H9 (cell line): ENCODE measurements around the gene SLC24A4. TPM values are rescaled to one million over a fixed set of nuclear protein-coding genes. Genes with fewer than 3 reads are reported as not detected.

Source experiments
- DNase-seq: peaks from one replicate; pipeline ENCODE4 v3.0.0-alpha.2; 2017
- H2AFZ ChIP-seq: one replicate; pipeline ENCODE4 v1.6.1; 2013; ENCODE audit warnings: mild to moderate bottlenecking, low read length, control low read depth, moderate library complexity
- H2AK5ac ChIP-seq: 2 replicates; pipeline ENCODE4 v1.6.1; 2013; ENCODE audit warnings: low read length, control low read depth, mixed read lengths; ENCODE audit not compliant: insufficient read length
- H2BK120ac ChIP-seq: one replicate; pipeline ENCODE4 v1.6.1; 2013; ENCODE audit warnings: low read depth, mild to moderate bottlenecking, low read length, control low read depth, inconsistent platforms; ENCODE audit not compliant: poor library complexity, severe bottlenecking
- H2BK12ac ChIP-seq: 2 replicates; pipeline ENCODE4 v1.6.1; 2013; ENCODE audit warnings: low read length, control low read depth, mixed read lengths, low read depth; ENCODE audit not compliant: insufficient read length
- H2BK15ac ChIP-seq: 2 replicates; pipeline ENCODE4 v1.6.1; 2013; ENCODE audit warnings: low read depth, low read length, control low read depth
- H2BK20ac ChIP-seq: one replicate; pipeline ENCODE4 v1.6.1; 2013; ENCODE audit warnings: low read depth, mild to moderate bottlenecking, low read length, control low read depth, inconsistent platforms; ENCODE audit not compliant: poor library complexity, severe bottlenecking
- H2BK5ac ChIP-seq: 2 replicates; pipeline ENCODE4 v1.6.1; 2013; ENCODE audit warnings: low read length, control low read depth, mixed read lengths; ENCODE audit not compliant: insufficient read length
- H3K14ac ChIP-seq: 2 replicates; pipeline ENCODE4 v1.6.1; 2013; ENCODE audit warnings: low read length, control low read depth; ENCODE audit not compliant: insufficient read depth
- H3K18ac ChIP-seq: 2 replicates; pipeline ENCODE4 v1.6.1; 2013; ENCODE audit warnings: low read depth, mild to moderate bottlenecking, mixed read lengths, low read length, control low read depth; ENCODE audit not compliant: insufficient read length
- H3K23ac ChIP-seq: 2 replicates; pipeline ENCODE4 v1.6.1; 2013; ENCODE audit warnings: low read length, control low read depth, mixed read lengths, low read depth; ENCODE audit not compliant: insufficient read length
- H3K23me2 ChIP-seq: 2 replicates; pipeline ENCODE4 v1.6.1; 2013; ENCODE audit warnings: low read depth, mild to moderate bottlenecking, mixed read lengths, low read length, control low read depth; ENCODE audit not compliant: insufficient read length, poor library complexity, severe bottlenecking
- H3K27ac ChIP-seq: 2 replicates; pipeline ENCODE4 v1.5.1; 2013; ENCODE audit warnings: low read length, control low read depth, mixed read lengths, low read depth; ENCODE audit not compliant: insufficient read length
- H3K27me3 ChIP-seq: 2 replicates; pipeline ENCODE4 v1.6.1; 2013; ENCODE audit warnings: low read length, control low read depth, inconsistent platforms; ENCODE audit not compliant: insufficient read depth
- H3K4ac ChIP-seq: 2 replicates; pipeline ENCODE4 v1.6.1; 2013; ENCODE audit warnings: low read depth, mild to moderate bottlenecking, control low read depth, inconsistent platforms, low read length, moderate library complexity
- H3K4me1 ChIP-seq: 2 replicates; pipeline ENCODE4 v1.6.1; 2013; ENCODE audit warnings: low read length, control low read depth, inconsistent platforms; ENCODE audit not compliant: insufficient read depth
- H3K4me2 ChIP-seq: 2 replicates; pipeline ENCODE4 v1.6.1; 2013; ENCODE audit warnings: low read length, control low read depth, mixed read lengths; ENCODE audit not compliant: insufficient read length, insufficient read depth
- H3K56ac ChIP-seq: 2 replicates; pipeline ENCODE4 v1.6.1; 2013; ENCODE audit warnings: low read depth, mild to moderate bottlenecking, mixed read lengths, low read length, control low read depth; ENCODE audit not compliant: insufficient read length
- H3K79me1 ChIP-seq: 2 replicates; pipeline ENCODE4 v1.6.1; 2013; ENCODE audit warnings: low read depth, mild to moderate bottlenecking, moderate library complexity, low read length, control low read depth, inconsistent platforms; ENCODE audit not compliant: insufficient read depth, poor library complexity, severe bottlenecking
- H3K79me2 ChIP-seq: 2 replicates; pipeline ENCODE4 v1.6.1; 2013; ENCODE audit warnings: low read length, control low read depth, inconsistent platforms; ENCODE audit not compliant: insufficient read depth
- H3K9ac ChIP-seq: 2 replicates; pipeline ENCODE4 v1.6.1; 2013; ENCODE audit warnings: low read length, control low read depth, mixed read lengths; ENCODE audit not compliant: insufficient read length; ENCODE audit errors: extremely low read depth
- H3K9me3 ChIP-seq: one replicate; pipeline ENCODE4 v1.6.1; 2013; ENCODE audit warnings: low read depth, low read length, inconsistent platforms; ENCODE audit not compliant: control insufficient read depth
- H3T11ph ChIP-seq: one replicate; pipeline ENCODE4 v1.6.1; 2013; ENCODE audit warnings: mild to moderate bottlenecking, low read length, control low read depth, inconsistent platforms
- H4K20me1 ChIP-seq: one replicate; pipeline ENCODE4 v1.6.1; 2013; ENCODE audit not compliant: control insufficient read depth, insufficient read length, insufficient read depth
- H4K5ac ChIP-seq: 2 replicates; pipeline ENCODE4 v1.6.1; 2013; ENCODE audit warnings: low read depth, mild to moderate bottlenecking, mixed read lengths, low read length, control low read depth; ENCODE audit not compliant: insufficient read length
- H4K8ac ChIP-seq: replicated peaks from 2 replicates; pipeline ENCODE4 v1.6.1; 2013; ENCODE audit warnings: low read length, control low read depth, mixed read lengths, low read depth; ENCODE audit not compliant: insufficient read length
- H4K91ac ChIP-seq: 2 replicates; pipeline ENCODE4 v1.6.1; 2013; ENCODE audit warnings: low read depth, mild to moderate bottlenecking, moderate library complexity, mixed read lengths, low read length, control low read depth; ENCODE audit not compliant: insufficient read length
- H3K27ac Mint-ChIP-seq, 3 experiments: 2 replicates in 2 of 3; 3 replicates in 1 of 3; pipeline ENCODE4 v1.8.0; 2020 to 2021; ENCODE audit warnings: mixed read lengths in 3 of 3, mild to moderate bottlenecking in 1 of 3, moderate library complexity in 1 of 3
- H3K27me3 Mint-ChIP-seq: 2 replicates; pipeline ENCODE4 v1.8.0; 2021; ENCODE audit warnings: low read depth, mild to moderate bottlenecking, moderate library complexity, mixed read lengths
- H3K36me3 Mint-ChIP-seq, 3 experiments: 2 replicates in 2 of 3; 3 replicates in 1 of 3; pipeline ENCODE4 v1.8.0; 2020 to 2021; ENCODE audit warnings: low read depth in 3 of 3, mixed read lengths in 3 of 3; ENCODE audit not compliant: insufficient read depth in 1 of 3
- H3K4me1 Mint-ChIP-seq, 2 experiments: 2 replicates each; pipeline ENCODE4 v1.8.0; 2020; ENCODE audit warnings: mixed read lengths in 2 of 2
- H3K4me3 Mint-ChIP-seq, 2 experiments: 2 replicates in 1 of 2; 3 replicates in 1 of 2; pipeline ENCODE4 v1.8.0; 2020 to 2021; ENCODE audit warnings: mild to moderate bottlenecking in 2 of 2, mixed read lengths in 2 of 2, moderate library complexity in 1 of 2
- H3K9me3 Mint-ChIP-seq, 2 experiments: 2 replicates in 1 of 2; 3 replicates in 1 of 2; pipeline ENCODE4 v1.8.0; 2020; ENCODE audit warnings: mild to moderate bottlenecking in 2 of 2, mixed read lengths in 2 of 2, moderate library complexity in 1 of 2
- CTCF ChIP-seq: fragments of 200-600 bp; sonication (generic); conservative IDR thresholded peaks from 3 replicates; pipeline ENCODE4 v1.8.0; 2021; ENCODE audit warnings: antibody characterized with exemption, mild to moderate bottlenecking
- WGBS: extraction: QIAGEN DNeasy Blood & Tissue Kit; methylation state at CpG from one replicate; pipeline ENCODE4 v1.1.7; 2013; ENCODE audit warnings: missing lambda C conversion rate, low lambda C conversion rate, mixed read lengths; ENCODE audit not compliant: insufficient read length; ENCODE audit errors: extremely low coverage; 5-methylcytosine and 5-hydroxymethylcytosine counted together
- total RNA-seq: library from RNA; stranded (reverse); gene quantifications from 2 replicates; pipeline ENCODE4 v1.2.1, GENCODE V29; 2021

SLC24A4 gene
- total RNA-seq, 1 experiment from 2014 or later: 0.24 TPM

- Histone ChIP-seq H4K20me1 (no peaks in the 10 kb centered on the region), H3K9ac (no peak overlapping the region), H3K27ac (no peak overlapping the region), H3K4ac (no peak overlapping the region), H2BK120ac (no peak overlapping the region), H4K8ac (no peak overlapping the region), H2BK15ac (no peak overlapping the region), H3K4me1 (no peaks in the 10 kb centered on the region), H3K27me3 (no peaks in the 10 kb centered on the region), H3K23ac (no peak overlapping the region), H2AK5ac (no peak overlapping the region), H4K5ac (no peak overlapping the region), H3K9me3 (no peaks in the 10 kb centered on the region), H2BK12ac (no peak overlapping the region), H3K4me2 (no peak overlapping the region), H3K79me1 (no peaks in the 10 kb centered on the region), H3K56ac (no peak overlapping the region), H4K91ac (no peak overlapping the region), H3K18ac (no peak overlapping the region), H3K23me2 (no peaks in the 10 kb centered on the region), H2BK5ac (no peak overlapping the region), H3K79me2 (no peaks in the 10 kb centered on the region), H3K14ac (no peak overlapping the region), H2BK20ac (no peak overlapping the region), H3T11ph (no peak overlapping the region), H2AFZ (no peak overlapping the region)
- Mint-ChIP-seq H3K9me3 (peaks cover 0 to 3% of the 10 kb centered on the region in 2 experiments; a peak in 3 of 5 replicates), H3K27ac (no peak overlapping the region), H3K36me3 (no peaks in the 10 kb centered on the region), H3K4me1 (no peaks in the 10 kb centered on the region), H3K4me3 (no peak overlapping the region), H3K27me3 (no peaks in the 10 kb centered on the region; the same call in none of the 2 replicates)
- no peak for TF ChIP-seq CTCF
- DNase-seq: no peak
- no CpG with 5 or more reads among the region's 3 CpGs for WGBS
Observed at GRCh38 chr14:92369097-92369496, 46.1 kb downstream of the SLC24A4 start.
